C1 segment of cervical spinal cord (tissue), 14 donors: ENCODE data around the gene BHLHA15.

ENCODE experiments used
- DNase-seq, 14 donors: peaks; one replicate each; lab custom pipeline; 2025; lab: John Stamatoyannopoulos, UW

Gene BHLHA15

DNA sequence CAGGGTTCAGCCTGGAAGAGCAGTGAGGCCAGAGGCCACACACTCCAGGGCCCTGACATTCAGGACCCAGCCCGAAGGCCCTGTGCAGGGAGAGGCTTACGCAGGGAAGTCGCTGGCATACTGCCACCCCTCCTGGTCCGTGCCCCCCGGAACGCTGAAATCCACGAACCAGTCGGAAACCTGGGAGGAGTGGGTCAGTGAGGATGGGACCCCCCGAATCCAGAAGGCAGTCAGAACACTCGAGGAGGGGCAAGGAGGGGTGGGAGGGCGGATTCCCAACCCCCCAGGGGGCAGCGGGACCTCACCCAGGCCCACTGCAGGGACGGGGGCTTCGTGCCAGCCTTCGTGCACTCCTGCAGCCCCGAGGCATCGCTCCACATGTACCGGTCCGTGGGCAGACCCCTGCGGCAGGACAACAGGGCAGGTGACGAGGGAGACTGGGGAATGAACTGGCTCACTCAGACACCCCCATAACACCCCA, 13.5 kb downstream of the BHLHA15 start:
- DNase-seq = no peak

DNA sequence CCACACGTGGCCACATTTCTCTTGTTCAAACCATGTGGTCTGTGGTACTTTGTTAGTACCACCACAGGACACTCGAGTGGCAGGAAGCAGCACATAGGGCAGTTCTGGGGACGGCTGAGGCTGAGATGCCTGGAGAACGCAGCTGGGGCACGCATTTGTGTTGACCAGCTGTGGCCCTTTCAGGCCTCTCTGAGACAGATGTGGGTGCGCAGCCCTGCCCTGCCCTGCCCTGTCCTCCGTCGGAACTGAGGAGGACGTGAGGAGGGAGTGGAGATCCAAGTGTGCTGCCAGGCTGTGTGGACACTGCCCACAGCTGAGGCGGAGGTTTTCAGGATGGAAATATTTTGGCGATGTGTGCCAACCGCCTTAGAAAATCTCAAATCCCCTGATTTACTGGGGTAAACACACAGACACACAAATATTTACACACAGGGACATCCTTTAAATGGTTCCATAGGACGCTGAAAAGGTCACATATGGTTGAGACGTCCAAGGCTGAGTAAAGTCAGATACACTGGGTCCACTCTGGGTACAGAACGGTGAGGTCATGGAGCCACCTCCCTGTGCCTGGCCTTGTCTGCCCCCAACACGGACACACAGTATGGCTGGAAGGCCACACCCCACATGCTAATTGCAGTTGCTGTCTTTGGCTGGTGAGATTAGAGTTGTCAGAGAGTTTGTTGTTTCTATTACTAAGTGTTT, 14.8 kb downstream of the BHLHA15 start:
- no peak for DNase-seq

DNA sequence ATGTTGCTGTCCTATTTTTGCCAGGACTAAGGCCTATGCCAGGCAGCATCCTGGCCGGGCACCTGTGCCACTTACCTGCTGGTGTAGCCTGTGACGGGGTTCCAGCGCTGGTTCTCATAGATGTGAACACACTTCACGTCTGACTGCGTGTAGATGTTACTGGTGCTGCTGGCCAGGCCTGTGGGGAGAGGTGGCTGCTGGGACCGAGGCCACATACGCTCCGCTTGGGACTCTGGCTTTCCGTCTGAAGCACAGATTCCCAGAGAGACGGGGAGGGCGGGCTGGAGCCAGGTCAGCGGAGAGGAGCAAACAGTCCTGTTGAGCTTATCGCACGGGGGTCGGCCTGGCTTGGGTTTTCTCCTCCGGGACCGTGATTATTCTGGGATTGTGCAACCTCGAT, 16.7 kb downstream of the BHLHA15 start:
- DNase-seq = no peak

GRCh38 chr7:98228801-98229200, 17.6 kb downstream of the BHLHA15 start:
- no peak for DNase-seq

DNA sequence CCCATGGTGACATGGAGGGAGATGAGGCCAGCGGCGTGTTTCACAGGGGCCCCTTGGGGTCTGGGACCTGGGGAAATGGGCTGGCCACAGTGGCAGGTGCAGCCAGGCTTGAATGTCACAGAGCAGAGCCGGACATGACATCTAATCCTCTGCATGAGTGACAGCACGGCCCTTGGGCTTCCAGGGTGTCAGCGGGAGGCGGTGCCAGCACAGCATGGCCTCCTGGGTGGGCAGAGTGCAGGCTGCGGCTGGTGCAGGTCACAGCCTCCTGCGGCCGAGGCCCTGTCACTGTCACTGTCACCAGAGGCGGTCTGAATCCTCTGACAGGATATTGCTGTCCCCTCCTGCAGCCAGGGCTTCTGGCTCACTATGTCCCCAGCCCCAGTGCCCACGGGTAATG, 18.2 kb downstream of the BHLHA15 start:
- no peak for DNase-seq

DNA sequence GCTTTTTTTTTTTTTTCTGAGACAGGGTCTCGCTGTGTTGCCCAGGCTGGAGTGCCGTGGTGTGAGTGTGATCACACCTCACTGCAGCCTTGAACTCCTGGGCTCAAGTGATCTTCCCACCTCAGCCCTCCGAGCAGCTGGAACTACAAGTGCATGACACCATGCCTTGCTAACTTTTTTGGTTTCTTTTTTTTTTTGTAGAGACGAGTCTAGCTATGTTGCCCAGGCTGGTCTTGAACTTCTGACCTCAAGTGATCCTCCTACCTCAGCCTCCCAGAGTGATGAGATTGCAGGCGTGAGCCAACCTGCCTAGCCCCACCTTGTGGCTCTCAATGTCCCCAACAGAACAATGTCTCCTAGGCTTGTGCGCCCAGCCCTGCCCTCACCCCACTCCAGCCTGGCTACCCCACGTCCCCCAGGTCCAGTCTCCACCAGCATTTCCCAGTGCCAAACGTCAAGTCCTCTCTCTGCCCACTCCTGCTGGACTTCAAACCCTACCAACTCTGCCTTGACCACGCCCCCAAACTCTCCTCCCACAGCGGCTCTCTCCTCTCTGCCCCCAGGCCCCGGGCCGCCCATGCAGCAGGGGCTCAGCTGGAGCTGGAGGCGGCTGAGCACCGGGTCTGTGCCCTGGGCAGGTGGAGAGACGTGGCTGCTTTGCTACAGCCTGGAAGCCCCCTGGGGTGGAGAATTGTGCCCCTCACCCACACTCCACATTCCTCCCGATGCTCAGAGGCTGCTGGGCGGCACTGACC, 18.9 kb downstream of the BHLHA15 start:
- no peak for DNase-seq

DNA sequence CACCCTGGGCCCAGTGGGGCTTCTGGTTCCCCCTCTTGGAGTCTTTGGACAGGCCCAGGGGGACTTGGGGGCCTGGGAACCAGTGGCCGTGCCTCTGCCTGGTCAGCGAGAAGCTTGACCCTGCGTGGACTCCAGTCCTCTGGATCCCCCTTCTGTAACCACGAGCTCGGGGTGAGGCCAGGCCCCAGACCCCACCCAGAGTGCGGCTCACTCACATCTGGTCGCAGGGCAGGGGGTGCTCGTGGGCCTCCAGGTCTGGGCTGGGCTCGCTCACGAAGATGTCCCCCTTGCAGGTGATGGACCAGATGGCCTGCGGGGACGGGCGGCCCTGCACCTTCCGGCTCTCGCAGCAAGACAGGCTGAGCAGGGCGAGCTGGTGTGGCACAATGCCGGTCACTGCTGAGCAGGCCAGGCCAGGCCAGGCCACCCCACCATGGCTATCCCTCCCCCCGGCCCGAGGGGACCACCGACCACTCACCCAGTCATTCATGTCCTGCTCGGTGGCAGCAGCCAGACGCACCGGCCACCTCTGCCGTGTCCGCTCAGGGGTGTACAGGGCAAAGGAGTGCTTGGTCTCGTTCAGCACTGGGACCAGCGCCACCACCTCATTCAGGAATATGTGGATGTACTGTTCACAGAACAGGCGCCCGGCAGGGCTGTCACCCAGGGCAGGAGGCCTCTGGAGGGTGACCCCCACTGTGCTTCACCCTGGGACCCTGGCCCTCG, 19.7 kb downstream of the BHLHA15 start:
- no peak for DNase-seq

- no peak for DNase-seq
Measured at GRCh38 chr7:98231493-98232262, 20.4 kb downstream of the BHLHA15 start.

DNA sequence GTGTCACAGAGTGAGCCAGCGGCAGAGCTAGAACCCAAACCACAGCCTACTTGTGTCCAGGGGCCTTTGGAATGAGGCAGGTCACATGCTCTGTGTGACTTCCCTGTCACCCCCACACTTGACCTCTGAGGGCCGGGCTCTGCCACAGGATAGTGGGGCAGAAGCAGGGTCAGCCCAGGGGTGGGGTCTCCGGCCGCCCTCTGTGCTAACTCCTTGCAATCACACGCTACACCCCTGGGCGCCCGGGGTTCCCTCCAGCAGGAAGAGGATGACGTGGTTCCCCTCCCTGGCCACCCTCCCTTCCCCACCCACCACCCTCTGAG, 21.0 kb downstream of the BHLHA15 start:
- DNase-seq = no peak

- no peak for DNase-seq
Measured at GRCh38 chr7:98232799-98233198, 21.6 kb downstream of the BHLHA15 start.

GRCh38 chr7:98233219-98234070, 22.2 kb downstream of the BHLHA15 start:
- no peak for DNase-seq

DNA sequence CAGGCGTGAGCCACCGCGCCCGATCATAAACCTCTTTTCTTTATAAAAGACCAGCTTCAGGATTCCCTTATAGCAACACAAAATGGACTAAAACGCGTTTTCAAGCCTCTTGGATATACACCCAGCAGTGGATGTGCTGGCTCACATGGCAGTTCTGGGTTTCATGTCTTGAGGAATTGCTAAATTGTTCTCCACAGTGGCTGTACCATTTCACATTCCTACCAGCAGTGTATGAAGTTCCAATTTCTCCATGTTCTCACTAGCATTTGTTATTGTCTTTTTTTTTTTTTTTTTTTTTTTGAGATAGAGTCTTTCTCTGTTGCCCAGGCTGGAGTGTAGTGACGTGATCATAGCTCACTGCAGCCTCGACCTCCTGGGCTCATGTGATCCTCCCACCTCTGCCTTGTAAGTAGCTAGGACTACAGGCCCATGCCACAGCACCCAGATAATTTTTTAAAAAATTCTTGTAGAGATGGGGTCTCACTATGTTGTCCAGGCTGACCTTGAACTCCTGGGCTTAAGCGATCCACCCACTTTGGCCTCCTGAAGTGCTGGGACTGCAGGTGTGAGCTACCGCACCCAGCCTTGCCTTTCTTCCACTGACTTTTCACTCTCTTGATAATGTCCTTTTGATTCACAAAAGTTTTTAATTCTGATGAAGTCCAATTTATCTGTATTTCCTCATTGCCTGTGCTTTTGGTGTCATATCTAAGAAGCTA, 23.3 kb downstream of the BHLHA15 start:
- DNase-seq = no peak

DNA sequence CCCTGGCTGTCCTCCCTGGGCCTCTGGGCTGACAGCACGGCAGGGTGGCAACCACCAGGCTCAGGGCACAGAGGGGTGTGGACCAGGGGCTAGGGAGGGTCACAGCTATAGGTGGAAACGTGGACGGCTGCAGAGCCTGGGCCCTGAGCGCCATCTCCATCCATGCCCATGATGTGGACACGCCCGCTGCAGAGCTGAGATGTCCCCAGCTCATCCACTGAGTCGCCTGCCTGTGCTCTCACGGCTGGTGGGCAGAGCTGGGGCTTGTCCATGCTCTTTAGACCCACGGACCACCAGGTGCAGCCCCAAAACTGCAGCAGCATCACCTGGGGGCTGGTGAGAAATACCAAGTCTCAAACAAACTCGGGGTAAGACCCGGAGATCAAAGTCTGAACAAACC, 24.7 kb downstream of the BHLHA15 start:
- no peak for DNase-seq

- no peak for DNase-seq
Measured at GRCh38 chr7:98236355-98237185, 25.3 kb downstream of the BHLHA15 start.

- DNase-seq = no peak
Measured at GRCh38 chr7:98238076-98238475, 26.8 kb downstream of the BHLHA15 start.

- DNase-seq = no peak
Measured at GRCh38 chr7:98238976-98239375, 27.7 kb downstream of the BHLHA15 start.

DNA sequence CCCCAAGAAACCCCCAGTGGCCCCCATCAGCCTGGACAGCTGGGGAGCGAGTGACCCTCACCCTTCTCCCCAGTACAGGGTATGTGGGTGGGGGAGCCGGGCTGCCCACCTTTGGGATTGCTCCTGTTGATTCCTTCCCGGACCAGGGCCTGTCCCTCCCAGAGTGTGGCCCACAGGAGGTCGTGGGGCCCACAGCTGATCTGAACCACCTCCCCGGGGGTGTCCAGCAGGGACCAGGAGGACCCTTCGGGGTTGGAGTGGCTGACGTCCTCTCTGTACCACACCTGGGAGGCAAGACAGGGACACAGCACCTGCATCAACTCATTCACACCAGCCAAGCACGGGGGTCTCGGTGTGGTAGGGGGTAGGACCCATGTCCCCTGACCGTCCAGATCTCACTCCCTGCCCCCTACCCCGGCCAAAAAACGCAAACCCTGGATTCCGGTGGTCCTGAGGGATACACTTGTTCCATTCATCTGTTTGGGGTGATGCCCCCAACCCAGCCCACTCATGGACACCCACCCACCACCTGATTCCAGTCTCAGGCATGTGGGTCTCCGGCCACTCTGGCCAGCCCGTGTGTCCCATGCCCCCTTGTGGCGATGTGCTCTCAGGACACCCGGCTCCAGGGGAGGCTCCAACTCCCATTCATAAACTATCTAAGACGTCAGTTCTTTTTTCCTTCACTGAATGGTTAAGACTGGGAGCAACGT, 29.9 kb downstream of the BHLHA15 start:
- DNase-seq = peak in 4 of 14 donors; percentile 0 to 49 (median 12)

DNA sequence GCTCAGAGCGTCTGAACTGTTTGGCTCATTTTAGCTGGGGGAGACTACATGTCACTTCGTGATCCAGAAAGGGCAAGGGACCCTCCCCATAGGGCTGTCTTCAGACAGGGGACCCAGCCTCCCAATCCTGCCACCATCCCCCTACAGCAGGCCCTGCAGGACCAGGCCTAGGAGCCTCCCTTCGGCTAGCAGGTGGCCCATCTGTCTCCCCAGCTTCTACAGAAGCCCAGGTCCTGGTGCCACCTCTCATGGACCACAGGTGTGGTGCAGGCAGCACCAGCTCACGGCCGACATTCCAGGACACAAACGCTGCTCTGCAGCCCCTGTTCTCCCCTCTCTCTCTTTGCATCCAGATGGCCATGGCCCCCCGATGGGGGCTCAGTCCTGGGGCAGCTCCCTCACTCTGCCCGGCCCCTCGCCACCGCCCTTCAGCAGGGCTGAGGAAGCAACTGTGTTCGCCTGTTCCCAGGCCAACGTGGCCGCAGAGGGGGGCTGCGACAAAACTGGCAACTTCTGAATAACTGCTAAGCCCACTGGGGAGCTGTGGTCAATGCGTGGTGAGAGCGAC, 30.5 kb downstream of the BHLHA15 start:
- no peak for DNase-seq
